ENCODE data around the gene SPOCK3. TPM values are rescaled to one million over a fixed set of nuclear protein-coding genes. Genes with fewer than 3 reads are reported as not detected.

The SPOCK3 gene
- total and polyA plus RNA-seq, 10 of the 15 experiments (the other 5 are each of a cell fraction or from before 2014, with no cell fraction given), result 0.06 to 0.39 (median 0.09) TPM; not detected in 5

- peak; percentile 77 for TF ChIP-seq IKZF1 (conservative IDR thresholded peaks at IDR 0.05)
- no peak for TF ChIP-seq CEBPB (IDR thresholded peaks at IDR 0.05; ENCODE audit: borderline replicate concordance in 1 of 2, low read depth in 2 of 2, low read length in 2 of 2)
- TF ChIP-seq TCF3 (IDR thresholded peaks at IDR 0.05; ENCODE audit: borderline replicate concordance, insufficient read depth, low read depth, low read length), result 0 out of 2 replicates have a peak, but pooled peaks have one; percentile 24
- TF ChIP-seq EED (IDR thresholded peaks at IDR 0.05; ENCODE audit: low read depth), result peak; percentile 85
- TF ChIP-seq ZNF384 (IDR thresholded peaks at IDR 0.05; ENCODE audit: borderline replicate concordance, low read depth, low read length), result no peak
- TF ChIP-seq LARP7 (IDR thresholded peaks at IDR 0.05), result no peak
- peak; percentile 80 for TF ChIP-seq SPI1 (IDR thresholded peaks at IDR 0.05; ENCODE audit: borderline replicate concordance, insufficient read depth, low read depth, low read length)
- no peak for TF ChIP-seq SP1 (IDR thresholded peaks at IDR 0.05; ENCODE audit: low read depth, low read length)
- peak; percentile 83 for TF ChIP-seq JUNB (IDR thresholded peaks at IDR 0.05)
- TF ChIP-seq RUNX3 (IDR thresholded peaks at IDR 0.05; ENCODE audit: low read length), result peak; percentile 52; the same call in 1 of the 2 replicates
- TF ChIP-seq MEF2A (IDR thresholded peaks at IDR 0.05; ENCODE audit: insufficient read depth, low read depth, low read length), result peak; percentile 84
These were observed 395.2 kb downstream of the SPOCK3 start (continued) for GRCh38 chr4:166838975-166839614.

- H3K9me3 ChIP-seq (replicated peaks; ENCODE audit: control insufficient read depth, insufficient read depth, low read length), result no peaks in the 10 kb centered on the region; the same call in 1 of the 3 replicates
- H3K4me3 ChIP-seq, result no peak overlapping the region
- CTCF ChIA-PET, result no interaction called here
- no peaks in the 10 kb centered on the region for H4K20me1 ChIP-seq (ENCODE audit: control insufficient read depth, insufficient read depth)
- no peak for FAIRE-seq
- intact Hi-C loops (cut with micrococcal nuclease; ENCODE audit: unreplicated experiment), result loop anchor here (5.0 kb wide), 2 partner anchors 185 to 670 kb away; no protein-coding TSS in a partner anchor
- no peak overlapping the region for H3K9ac ChIP-seq (ENCODE audit: control insufficient read depth, insufficient read depth, low read length)
- DNase-seq (ENCODE audit: low read depth, low spot score), result no peak
- H3K27me3 ChIP-seq (replicated peaks in 1 of 2; ENCODE audit: control insufficient read depth in 2 of 2, insufficient read depth in 2 of 2, low read length in 1 of 2), result no peaks in the 10 kb centered on the region
- POLR2A ChIA-PET, result no interaction called here
- RAD21 ChIA-PET (ENCODE audit: unreplicated experiment), result no interaction called here
- in situ Hi-C loops (cut with MboI), result no loop called here
- H3K36me3 ChIP-seq (ENCODE audit: control insufficient read depth in 2 of 2, insufficient read depth in 2 of 2, low read length in 1 of 2), result no peaks in the 10 kb centered on the region
- TF ChIP-seq SREBF2 (IDR thresholded peaks at IDR 0.05; ENCODE audit: low read length), result no peak
- TF ChIP-seq CHD4 (IDR thresholded peaks at IDR 0.05), result no peak
- H2AFZ ChIP-seq (ENCODE audit: control insufficient read depth, low read depth, low read length), result no peak overlapping the region
- H3K79me2 ChIP-seq (ENCODE audit: control insufficient read depth, insufficient read depth, low read length), result no peaks in the 10 kb centered on the region
- BruUV-seq (replicated peaks), result no TSS peak
- WGBS (ENCODE audit: insufficient coverage, insufficient replicate concordance, low lambda C conversion rate, missing lambda C conversion rate), result 67% methylated on average over 1 of the region's 1 CpG
- H3K4me2 ChIP-seq (ENCODE audit: control insufficient read depth, insufficient read depth), result no peak overlapping the region
- no peak for ATAC-seq
- SMC1A ChIA-PET (ENCODE audit: uncharacterized antibody, unreplicated experiment), result interaction anchor here (1.2 to 5.4 kb wide), 4 partner anchors 9 to 176 kb away, joined by 3 to 60 read pairs (median 6); no protein-coding TSS in a partner anchor
- no peaks in the 10 kb centered on the region for H3K4me1 ChIP-seq (ENCODE audit: control insufficient read depth, insufficient read depth, low read length)
- no peak overlapping the region for H3K27ac ChIP-seq (ENCODE audit: control insufficient read depth, insufficient read depth)
These were observed 397.4 kb downstream of the SPOCK3 start for GRCh38 chr4:166836865-166837264.

Measured in GM12878 (cell line).